ENCODE results near the gene TDRD1.

TDRD1 gene

GRCh38 chr10:114256008-114256765 is 77.0 kb downstream of the TDRD1 start:
- no peak for FAIRE-seq
- no peak for TF ChIP-seq POLR2A (IDR thresholded peaks at IDR 0.05; ENCODE audit: low read depth, low read length)
- TF ChIP-seq TAF1 (IDR thresholded peaks at IDR 0.05; ENCODE audit: borderline replicate concordance, low read depth, low read length), result no peak
- no peak for TF ChIP-seq POLR2AphosphoS5 (IDR thresholded peaks at IDR 0.05; ENCODE audit: low read depth, low read length)
- no peak for DNase-seq (ENCODE audit: insufficient read length)

GRCh38 chr10:114256822-114257221 is 77.7 kb downstream of the TDRD1 start:
- DNase-seq (ENCODE audit: insufficient read length) (no peak), FAIRE-seq (no peak)
- TF ChIP-seq POLR2A (IDR thresholded peaks at IDR 0.05; ENCODE audit: low read depth, low read length) (no peak), TAF1 (IDR thresholded peaks at IDR 0.05; ENCODE audit: borderline replicate concordance, low read depth, low read length) (no peak), POLR2AphosphoS5 (IDR thresholded peaks at IDR 0.05; ENCODE audit: low read depth, low read length) (no peak)

- DNase-seq (ENCODE audit: insufficient read length) (no peak), FAIRE-seq (no peak)
- TF ChIP-seq POLR2A (IDR thresholded peaks at IDR 0.05; ENCODE audit: low read depth, low read length), result no peak
- no peak for TF ChIP-seq TAF1 (IDR thresholded peaks at IDR 0.05; ENCODE audit: borderline replicate concordance, low read depth, low read length)
- no peak for TF ChIP-seq POLR2AphosphoS5 (IDR thresholded peaks at IDR 0.05; ENCODE audit: low read depth, low read length)
Observed at GRCh38 chr10:114257498-114257897, 78.3 kb downstream of the TDRD1 start.

GRCh38 chr10:114258274-114258840 is 79.2 kb downstream of the TDRD1 start:
- DNase-seq (ENCODE audit: insufficient read length) (no peak), FAIRE-seq (no peak)
- TF ChIP-seq TAF1 (IDR thresholded peaks at IDR 0.05; ENCODE audit: borderline replicate concordance, low read depth, low read length), result no peak
- no peak for TF ChIP-seq POLR2A (IDR thresholded peaks at IDR 0.05; ENCODE audit: low read depth, low read length)
- no peak for TF ChIP-seq POLR2AphosphoS5 (IDR thresholded peaks at IDR 0.05; ENCODE audit: low read depth, low read length)

- FAIRE-seq (no peak), DNase-seq (ENCODE audit: insufficient read length) (no peak)
- TF ChIP-seq TAF1 (IDR thresholded peaks at IDR 0.05; ENCODE audit: borderline replicate concordance, low read depth, low read length) (no peak), POLR2AphosphoS5 (IDR thresholded peaks at IDR 0.05; ENCODE audit: low read depth, low read length) (no peak), POLR2A (IDR thresholded peaks at IDR 0.05; ENCODE audit: low read depth, low read length) (no peak)
Observed at GRCh38 chr10:114259824-114260223, 80.7 kb downstream of the TDRD1 start.

- no peak for FAIRE-seq
- no peak for DNase-seq (ENCODE audit: insufficient read length)
- TF ChIP-seq TAF1 (IDR thresholded peaks at IDR 0.05; ENCODE audit: borderline replicate concordance, low read depth, low read length), result no peak
- TF ChIP-seq POLR2AphosphoS5 (IDR thresholded peaks at IDR 0.05; ENCODE audit: low read depth, low read length), result no peak
- TF ChIP-seq POLR2A (IDR thresholded peaks at IDR 0.05; ENCODE audit: low read depth, low read length), result no peak
Observed at GRCh38 chr10:114260366-114260765, 81.2 kb downstream of the TDRD1 start.

GRCh38 chr10:114261076-114261475 is 81.9 kb downstream of the TDRD1 start:
- DNase-seq (ENCODE audit: insufficient read length) (no peak), FAIRE-seq (peak; percentile 14)
- no peak for TF ChIP-seq POLR2A (IDR thresholded peaks at IDR 0.05; ENCODE audit: low read depth, low read length)
- TF ChIP-seq TAF1 (IDR thresholded peaks at IDR 0.05; ENCODE audit: borderline replicate concordance, low read depth, low read length), result no peak
- no peak for TF ChIP-seq POLR2AphosphoS5 (IDR thresholded peaks at IDR 0.05; ENCODE audit: low read depth, low read length)

- TF ChIP-seq TAF1 (IDR thresholded peaks at IDR 0.05; ENCODE audit: borderline replicate concordance, low read depth, low read length) (no peak), POLR2A (IDR thresholded peaks at IDR 0.05; ENCODE audit: low read depth, low read length) (no peak), POLR2AphosphoS5 (IDR thresholded peaks at IDR 0.05; ENCODE audit: low read depth, low read length) (no peak)
- FAIRE-seq (no peak), DNase-seq (ENCODE audit: insufficient read length) (no peak)
Observed at GRCh38 chr10:114262496-114262895, 83.3 kb downstream of the TDRD1 start.

- DNase-seq (ENCODE audit: insufficient read length) (no peak), FAIRE-seq (no peak)
- no peak for TF ChIP-seq POLR2A (IDR thresholded peaks at IDR 0.05; ENCODE audit: low read depth, low read length)
- TF ChIP-seq POLR2AphosphoS5 (IDR thresholded peaks at IDR 0.05; ENCODE audit: low read depth, low read length), result no peak
- no peak for TF ChIP-seq TAF1 (IDR thresholded peaks at IDR 0.05; ENCODE audit: borderline replicate concordance, low read depth, low read length)
Observed at GRCh38 chr10:114265392-114266053, 86.4 kb downstream of the TDRD1 start.

GRCh38 chr10:114266521-114266920 is 87.4 kb downstream of the TDRD1 start:
- TF ChIP-seq POLR2AphosphoS5 (IDR thresholded peaks at IDR 0.05; ENCODE audit: low read depth, low read length) (no peak), POLR2A (IDR thresholded peaks at IDR 0.05; ENCODE audit: low read depth, low read length) (no peak), TAF1 (IDR thresholded peaks at IDR 0.05; ENCODE audit: borderline replicate concordance, low read depth, low read length) (no peak)
- FAIRE-seq (no peak), DNase-seq (ENCODE audit: insufficient read length) (no peak)

- TF ChIP-seq TAF1 (IDR thresholded peaks at IDR 0.05; ENCODE audit: borderline replicate concordance, low read depth, low read length), result no peak
- TF ChIP-seq POLR2AphosphoS5 (IDR thresholded peaks at IDR 0.05; ENCODE audit: low read depth, low read length), result no peak
- no peak for TF ChIP-seq POLR2A (IDR thresholded peaks at IDR 0.05; ENCODE audit: low read depth, low read length)
- no peak for DNase-seq (ENCODE audit: insufficient read length)
- no peak for FAIRE-seq
Observed at GRCh38 chr10:114271075-114271778, 92.1 kb downstream of the TDRD1 start.
